H7 (cell line): ENCODE measurements around the gene HOXA4. TPM values are rescaled to one million over a fixed set of nuclear protein-coding genes. Genes with fewer than 3 reads are reported as not detected.

Source experiments
- DNase-seq: peaks from one replicate; pipeline ENCODE4 v3.0.0; 2012
- H3K27me3 ChIP-seq: 2 replicates; pipeline ENCODE4 v1.6.0; 2011; ENCODE audit warnings: mild to moderate bottlenecking, low read length; ENCODE audit not compliant: control insufficient read depth, insufficient read depth
- H3K36me3 ChIP-seq: replicated peaks from 2 replicates; pipeline ENCODE4 v1.5.1; 2011; ENCODE audit warnings: low read length; ENCODE audit not compliant: control insufficient read depth, insufficient read depth
- H3K4me3 ChIP-seq: 2 replicates; pipeline ENCODE4 v1.5.1; 2011; ENCODE audit warnings: low read depth, mild to moderate bottlenecking, control low read depth, low read length, moderate library complexity; ENCODE audit not compliant: insufficient read depth
- total RNA-seq: library from RNA; depleted of rRNA; stranded (reverse); fragments of >200 nt; shearing (Covaris generic); gene quantifications from 2 replicates; pipeline ENCODE4 v1.2.3, GENCODE V29; 2014

The HOXA4 gene
- total RNA-seq, 1 experiment from 2014 or later, result not detected

DNA sequence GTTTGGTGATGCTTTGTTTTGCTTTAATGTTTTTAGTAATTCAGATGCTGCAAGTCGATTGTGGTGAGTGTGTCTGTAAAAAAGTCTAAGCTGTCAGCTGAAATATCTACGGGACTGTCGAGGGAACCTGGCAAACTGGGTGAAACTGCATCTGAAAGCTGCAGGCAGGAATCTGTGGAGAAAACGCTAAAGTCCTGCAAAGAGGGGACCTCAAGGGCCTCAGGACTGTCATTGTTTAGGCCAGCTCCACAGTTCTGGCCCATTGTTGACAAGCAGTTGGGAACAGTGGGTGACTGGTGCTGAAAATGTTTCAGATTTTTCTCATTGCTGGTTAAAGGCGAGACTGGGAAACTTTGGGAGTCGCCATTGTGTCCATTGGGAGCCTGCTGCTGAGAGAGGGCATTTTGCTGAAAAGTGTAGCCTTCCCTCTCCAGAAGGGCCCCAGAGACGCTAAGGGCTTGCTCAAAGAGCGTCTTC is 29.8 kb downstream of the HOXA4 start:
- peak; percentile 66 for DNase-seq
- Histone ChIP-seq H3K4me3 (no peak overlapping the region), H3K36me3 (no peaks in the 10 kb centered on the region), H3K27me3 (peaks cover 100% of the 10 kb centered on the region)

DNA sequence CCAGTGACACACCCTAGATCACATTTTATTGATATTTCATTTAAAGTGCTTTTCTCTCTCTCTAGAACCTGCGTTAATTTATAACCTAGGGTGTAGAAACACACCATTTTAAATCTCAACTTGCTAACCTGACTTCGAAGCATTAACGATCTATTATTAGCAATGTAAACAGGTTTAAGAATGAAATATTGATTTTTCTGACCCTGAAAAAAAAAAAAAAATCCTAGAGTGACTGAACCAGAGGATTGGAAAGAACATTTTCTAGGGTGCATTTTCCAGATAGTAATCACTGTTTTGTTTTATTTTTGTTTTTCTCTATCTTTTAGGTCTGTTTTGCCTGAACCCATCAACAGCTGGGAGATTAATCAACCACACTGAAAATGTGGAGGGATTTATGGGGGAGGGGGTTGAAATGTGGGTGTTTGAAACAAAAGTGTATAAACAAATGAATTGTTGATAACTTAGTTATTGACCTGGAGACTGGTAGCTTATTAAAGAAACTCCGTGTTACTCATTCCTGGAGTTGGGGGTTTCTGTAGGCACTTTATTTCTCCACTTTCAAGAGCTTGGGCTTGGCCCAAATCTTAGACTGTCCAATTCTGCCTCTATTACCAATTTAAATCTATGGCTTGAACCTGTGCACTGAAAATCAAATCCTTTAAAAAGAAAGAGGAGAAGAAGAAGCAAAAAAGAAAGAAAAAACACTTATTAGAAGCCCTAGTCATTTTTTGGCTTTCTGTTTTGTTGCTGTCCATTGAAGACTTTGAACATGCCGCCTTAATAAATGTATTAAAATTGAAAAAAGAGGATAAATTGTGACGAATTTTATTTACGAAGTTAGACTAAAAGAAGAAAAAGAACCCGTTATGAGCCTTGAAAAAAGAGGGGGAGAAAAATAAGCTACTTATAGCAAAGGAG is 30.8 kb downstream of the HOXA4 start:
- no peak overlapping the region for H3K4me3 ChIP-seq
- no peak for DNase-seq
- H3K36me3 ChIP-seq, result no peaks in the 10 kb centered on the region
- peaks cover 100% of the 10 kb centered on the region for H3K27me3 ChIP-seq

DNA sequence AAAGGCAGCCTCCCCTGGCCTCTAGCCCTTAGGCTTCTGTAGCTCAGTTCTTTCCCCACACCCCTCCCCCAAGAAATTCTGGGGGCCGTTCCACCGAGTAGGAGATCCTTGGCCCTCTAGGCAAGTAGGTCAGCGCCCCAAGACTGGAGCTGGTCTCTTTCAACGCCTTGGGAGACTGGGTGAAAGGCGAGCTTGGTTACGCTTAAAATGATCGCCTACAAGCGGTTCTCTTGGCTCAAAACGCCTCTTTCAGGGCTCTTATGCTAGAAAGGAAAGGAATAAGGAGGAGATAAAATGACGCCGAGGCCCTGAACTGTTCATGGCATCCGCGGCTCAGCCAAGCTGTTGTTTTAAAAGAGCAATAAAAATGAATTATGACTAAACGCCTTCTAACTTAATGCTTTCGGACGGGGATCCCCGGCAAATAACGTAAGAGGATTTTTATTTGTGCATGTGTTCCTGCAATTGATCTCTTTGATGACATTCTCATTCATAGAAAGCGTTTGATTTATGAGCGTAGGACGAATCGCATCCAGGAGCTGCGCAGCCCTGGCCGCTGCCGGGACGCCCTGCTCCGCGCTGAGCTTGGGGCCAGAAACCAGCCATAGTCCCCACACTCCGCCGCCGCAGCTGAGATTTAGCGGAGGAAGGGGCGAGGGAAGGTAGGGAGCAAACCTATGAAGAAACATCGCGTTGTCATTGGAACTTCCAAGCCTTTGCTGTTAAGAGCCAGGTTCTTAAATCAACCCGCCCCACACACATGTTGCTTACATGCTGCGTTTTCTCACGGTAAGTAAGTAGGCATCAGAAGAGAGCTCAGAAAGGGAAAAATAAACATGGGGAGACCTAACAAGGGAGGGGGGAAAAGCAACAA is 31.7 kb downstream of the HOXA4 start:
- no peak overlapping the region for H3K4me3 ChIP-seq
- DNase-seq, result peak; percentile 65
- H3K27me3 ChIP-seq, result peaks cover 100% of the 10 kb centered on the region
- no peaks in the 10 kb centered on the region for H3K36me3 ChIP-seq

DNA sequence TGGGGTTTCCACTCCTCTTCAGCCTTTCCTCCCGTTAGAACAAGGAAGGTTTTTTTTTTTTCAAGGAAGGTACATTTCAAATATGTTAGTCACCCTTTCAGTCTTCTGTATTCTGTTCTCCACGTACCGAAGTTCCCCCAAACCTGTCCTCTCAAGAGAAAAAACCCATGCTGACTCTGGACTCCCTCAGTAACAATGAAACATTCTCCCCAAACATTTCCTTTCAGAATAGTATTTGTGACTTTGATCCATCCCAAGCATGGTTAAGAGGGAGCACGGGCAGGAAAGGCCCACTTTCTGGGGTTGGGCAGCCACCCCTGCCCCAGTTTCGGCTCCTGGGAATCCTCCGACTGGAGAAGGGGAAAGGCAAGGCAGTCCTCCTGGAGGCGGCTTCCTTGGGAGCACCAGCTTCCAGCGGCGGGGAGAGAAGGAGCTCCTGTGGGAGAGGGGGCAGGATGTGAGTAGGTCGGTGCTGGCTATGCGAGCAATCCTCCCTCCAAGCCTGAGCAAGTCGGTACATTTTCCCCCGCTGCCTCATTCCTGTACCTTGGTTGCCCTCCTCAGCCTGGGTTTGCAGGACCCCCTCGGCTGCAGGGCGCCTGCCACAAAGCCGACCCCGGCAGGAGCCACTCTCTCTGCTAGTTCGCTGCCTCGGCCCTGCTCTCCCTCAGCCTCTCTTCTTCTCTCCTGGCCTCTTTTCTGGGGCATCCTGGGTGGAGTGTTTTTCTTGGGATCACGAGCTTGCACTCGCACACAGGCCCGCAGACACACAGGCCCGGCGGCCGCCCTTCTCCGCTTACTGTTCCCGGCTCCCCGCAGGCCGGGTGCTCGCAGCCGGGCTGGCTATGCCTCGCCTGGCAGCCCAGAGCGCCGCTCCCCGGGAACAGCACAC is 32.6 kb downstream of the HOXA4 start:
- Histone ChIP-seq H3K36me3 (no peaks in the 10 kb centered on the region), H3K4me3 (no peak overlapping the region), H3K27me3 (peaks cover 100% of the 10 kb centered on the region)
- peak; percentile 79 for DNase-seq

DNA sequence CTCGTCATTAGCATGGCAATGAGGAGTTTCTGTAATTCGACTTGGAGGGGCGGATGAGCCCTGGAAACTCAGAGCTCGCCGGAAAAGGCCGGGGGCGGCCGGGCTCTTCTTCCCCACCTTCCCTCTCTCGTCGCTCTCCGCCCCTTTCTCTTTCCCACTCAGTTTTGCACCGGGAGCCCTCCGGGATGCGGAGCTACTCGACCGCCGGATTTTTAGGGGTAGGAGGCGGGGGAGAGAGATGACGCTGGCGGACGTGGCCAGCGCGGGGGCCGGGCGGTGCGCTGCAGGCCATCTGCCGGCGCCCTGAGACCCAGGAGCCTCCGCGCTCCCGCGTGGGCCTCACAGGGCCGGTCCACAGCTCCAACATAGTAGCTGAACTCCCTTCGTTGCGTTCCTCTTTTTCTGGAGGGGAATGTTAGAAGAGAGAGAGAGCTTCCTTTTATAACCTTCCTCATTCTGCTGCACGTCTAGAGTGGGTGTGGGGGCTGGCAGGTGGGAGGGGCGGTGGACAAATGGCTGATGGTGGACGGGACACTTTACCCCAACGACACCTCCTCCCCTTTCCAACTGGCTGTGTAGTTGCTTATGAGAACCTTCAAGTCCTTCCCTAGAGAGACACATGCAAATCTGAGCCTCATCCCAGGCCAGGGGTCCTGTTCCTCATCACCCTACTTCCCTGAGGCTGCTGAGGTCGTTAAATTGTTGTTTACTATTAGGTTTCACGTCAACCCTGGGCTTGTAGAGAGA is 33.6 kb downstream of the HOXA4 start:
- Histone ChIP-seq H3K4me3 (peak overlapping the region; percentile 39), H3K36me3 (no peaks in the 10 kb centered on the region), H3K27me3 (peaks cover 98% of the 10 kb centered on the region)
- DNase-seq, result peak; percentile 81

DNA sequence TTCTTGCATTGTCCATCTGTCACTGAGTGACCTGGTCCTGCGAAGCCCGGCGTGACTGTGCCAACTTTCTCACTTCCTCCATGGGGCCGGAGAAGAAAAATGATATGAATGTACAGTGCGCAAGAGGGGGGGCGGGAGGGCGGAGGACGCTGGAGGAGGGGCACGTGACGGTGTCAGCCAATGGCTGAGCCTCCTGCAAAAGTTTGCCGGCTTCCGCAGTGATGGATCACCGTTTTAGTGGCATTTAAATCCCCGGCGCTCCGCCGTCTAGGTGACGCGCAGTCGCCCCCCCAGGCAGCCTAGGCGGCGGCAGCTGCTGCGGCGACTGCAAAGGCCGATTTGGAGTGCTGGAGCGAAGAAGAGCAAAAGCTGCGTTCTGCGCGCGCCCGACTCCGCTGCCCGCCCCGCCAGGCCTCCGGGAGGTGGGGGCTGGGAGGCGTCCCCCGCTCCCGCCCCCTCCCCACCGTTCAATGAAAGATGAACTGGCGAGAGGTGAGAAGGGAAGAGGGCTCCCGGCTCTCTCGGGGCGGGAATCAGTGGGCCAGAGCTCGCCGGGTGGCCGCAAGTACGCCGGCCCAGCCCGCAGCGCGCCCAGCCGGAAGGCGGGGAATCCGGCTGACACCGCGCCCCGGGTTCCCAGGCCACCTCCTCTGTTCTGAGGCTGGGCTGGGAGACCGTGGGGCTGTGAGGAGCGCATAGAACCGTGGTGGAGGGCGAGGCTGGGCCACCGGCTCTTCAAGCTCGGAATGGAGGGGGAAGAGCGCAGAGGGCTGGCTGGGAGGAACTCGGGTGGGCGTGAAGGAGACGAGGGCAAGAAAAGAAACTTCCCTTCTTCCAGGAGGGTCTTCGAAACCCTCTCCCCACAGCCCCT is 34.4 kb downstream of the HOXA4 start, which contains the start of gene HOXA1:
Gene HOXA1 (minus strand): TSS at position 104 of the 871 bp plus-strand sequence. CDS start 88 bp downstream, at position 16.
- no peaks in the 10 kb centered on the region for H3K36me3 ChIP-seq
- peaks cover 90% of the 10 kb centered on the region for H3K27me3 ChIP-seq
- DNase-seq, result peak; percentile 92
- peak within 1 kb of the TSS; percentile 39 for H3K4me3 ChIP-seq

DNA sequence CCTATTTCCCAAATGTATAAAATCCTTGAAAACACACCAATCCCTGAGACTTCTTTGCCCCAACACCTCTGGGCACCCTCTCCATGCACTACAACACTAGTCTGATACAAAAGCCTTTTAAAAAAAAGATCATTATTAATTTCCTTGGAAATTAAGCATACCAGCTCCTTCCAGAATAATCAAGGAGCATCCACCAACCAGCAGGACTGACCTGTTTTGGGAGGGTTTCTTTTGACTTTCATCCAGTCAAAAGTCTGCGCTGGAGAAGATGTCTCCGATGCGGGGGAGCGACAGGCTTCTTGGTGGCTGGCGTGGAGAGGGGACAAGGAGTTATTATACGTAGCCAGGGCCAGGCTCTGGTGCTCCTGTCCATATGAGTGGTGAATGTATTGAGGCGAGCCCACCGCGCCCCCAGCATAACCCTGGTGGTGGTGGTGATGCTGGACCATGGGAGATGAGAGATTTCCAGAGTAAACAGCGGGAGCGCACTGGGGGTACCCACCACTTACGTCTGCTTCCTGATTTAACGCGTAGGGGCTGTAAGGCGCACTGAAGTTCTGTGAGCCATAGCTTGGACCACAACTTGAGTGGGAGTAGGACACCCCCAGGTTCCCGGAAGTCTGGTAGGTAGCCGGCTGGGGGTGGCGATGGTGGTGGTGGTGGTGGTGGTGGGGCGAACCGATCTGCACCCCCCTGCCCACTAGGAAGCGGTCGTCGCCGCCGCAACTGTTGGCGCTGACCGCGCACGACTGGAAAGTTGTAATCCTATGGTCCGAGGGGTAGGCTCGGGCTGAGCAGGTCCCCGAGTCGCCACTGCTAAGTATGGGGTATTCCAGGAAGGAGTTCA is 35.3 kb downstream of the HOXA4 start:
- no peaks in the 10 kb centered on the region for H3K36me3 ChIP-seq
- peak overlapping the region; percentile 39 for H3K4me3 ChIP-seq
- peaks cover 89% of the 10 kb centered on the region for H3K27me3 ChIP-seq
- DNase-seq, result peak; percentile 43

DNA sequence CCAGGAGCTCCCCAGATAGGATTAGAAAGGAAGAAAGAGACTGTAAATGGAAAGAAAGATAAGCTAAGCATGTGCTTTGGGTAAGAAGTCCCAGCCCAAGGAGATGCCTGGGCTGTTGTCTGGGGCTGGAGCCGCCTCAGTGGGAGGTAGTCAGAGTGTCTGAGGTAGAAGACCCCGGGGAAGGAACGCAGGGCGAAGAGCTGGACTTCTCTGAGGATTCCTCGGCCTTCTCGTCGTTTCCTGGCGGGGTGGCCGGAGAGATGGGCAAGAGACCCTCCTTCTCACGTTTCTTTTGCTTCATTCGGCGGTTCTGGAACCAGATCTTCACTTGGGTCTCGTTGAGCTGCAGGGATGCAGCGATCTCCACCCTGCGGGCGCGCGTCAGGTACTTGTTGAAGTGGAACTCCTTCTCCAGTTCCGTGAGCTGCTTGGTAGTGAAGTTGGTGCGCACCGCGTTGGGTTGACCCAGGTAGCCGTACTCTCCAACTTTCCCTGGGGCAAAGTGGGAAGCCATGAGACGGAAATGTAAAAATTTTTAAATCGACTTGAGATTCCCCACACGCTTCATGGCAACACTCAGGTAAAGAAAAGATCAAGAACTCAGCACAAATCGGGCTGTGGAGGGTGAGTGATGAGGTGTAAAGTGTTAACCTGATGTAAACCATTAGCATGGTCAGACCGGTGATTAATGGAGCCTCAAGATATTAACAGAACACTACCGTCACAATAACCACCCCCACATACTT is 36.1 kb downstream of the HOXA4 start:
- peak; percentile 35 for DNase-seq
- no peak overlapping the region for H3K4me3 ChIP-seq
- H3K27me3 ChIP-seq, result peaks cover 89% of the 10 kb centered on the region
- H3K36me3 ChIP-seq, result no peaks in the 10 kb centered on the region

DNA sequence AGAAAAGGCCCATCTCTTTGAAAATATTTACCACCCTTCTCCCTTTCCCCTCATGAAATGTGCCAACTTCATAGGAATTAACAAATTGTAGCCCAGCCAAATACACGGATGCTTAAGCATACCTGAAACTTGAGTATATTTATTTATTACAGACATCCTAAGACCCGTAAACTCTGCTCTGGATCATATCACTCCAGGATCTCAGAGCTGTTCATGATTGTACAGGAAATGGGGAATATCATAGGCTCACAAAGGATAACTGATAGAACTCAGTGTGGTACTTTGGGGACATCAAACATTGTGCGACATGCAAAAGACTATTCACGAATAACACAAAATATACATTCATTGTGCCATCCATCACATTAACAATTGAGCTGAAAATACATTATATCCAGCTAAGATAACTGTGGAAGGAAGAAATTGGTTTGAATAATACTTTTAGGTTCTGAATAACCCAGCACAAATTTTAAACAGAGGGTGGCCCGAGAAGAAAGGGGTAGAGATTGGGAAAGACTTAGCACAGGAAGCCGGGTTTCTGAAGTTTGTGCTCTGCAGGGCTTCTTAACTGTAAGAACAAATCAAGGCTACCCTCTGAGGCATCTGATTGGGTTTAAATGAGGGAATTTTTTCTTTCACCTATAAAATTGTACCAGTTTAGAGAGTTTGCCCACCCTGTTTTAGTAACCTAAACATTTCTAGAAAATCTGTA is 37.2 kb downstream of the HOXA4 start:
- DNase-seq, result no peak
- H3K27me3 ChIP-seq, result peaks cover 89% of the 10 kb centered on the region
- H3K36me3 ChIP-seq, result no peaks in the 10 kb centered on the region
- H3K4me3 ChIP-seq, result no peak overlapping the region

DNA sequence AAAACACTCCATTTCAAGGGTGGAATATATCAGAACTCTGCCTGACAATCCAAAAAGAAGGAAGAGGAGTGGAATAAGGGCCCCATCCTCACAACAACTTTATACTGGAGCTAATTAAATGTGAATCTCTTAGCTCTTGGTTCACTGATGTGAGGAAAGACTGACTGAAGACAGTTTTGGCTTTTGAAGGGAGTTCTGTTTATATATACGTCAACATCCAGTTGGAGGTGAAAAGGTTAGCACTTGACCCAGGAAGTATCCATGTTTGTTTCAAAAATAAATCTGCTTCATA is 37.8 kb downstream of the HOXA4 start:
- no peak for DNase-seq
- Histone ChIP-seq H3K27me3 (peaks cover 89% of the 10 kb centered on the region), H3K4me3 (no peak overlapping the region), H3K36me3 (no peaks in the 10 kb centered on the region)
